PC-3 (cell line): ENCODE measurements around the gene KLHL8. TPM values are rescaled to one million over a fixed set of nuclear protein-coding genes. Genes with fewer than 3 reads are reported as not detected.

Experiments used
- ATAC-seq: fragments of 200-7000 bp; cut with Tn5 transposase; 2 replicates; pipeline ENCODE4 v1.9.1; 2020; ENCODE audit warnings: mild to moderate bottlenecking, moderate library complexity
- BruUV-seq: library from RNA; stranded (reverse); fragments of 400-500 nt; replicated peaks from 2 replicates; lab custom pipeline; 2021; lab: Mats Ljungman, UMichigan
- CTCF ChIA-PET: fragments of 300-600 bp; sonication (Branson Sonifier 250); formaldehyde crosslinking; loops from one replicate; lab custom pipeline; 2022; ENCODE audit warnings: antibody characterized with exemption; lab: Charles Lee
- POLR2A ChIA-PET: fragments of 300-600 bp; sonication (Branson Sonifier 250); formaldehyde crosslinking; loops from one replicate; lab custom pipeline; 2022; ENCODE audit warnings: antibody characterized with exemption; ENCODE audit not compliant: unreplicated experiment; lab: Charles Lee
- DNase-seq: peaks from one replicate; pipeline ENCODE4 v3.0.0-alpha.2; 2015
- H2AFZ ChIP-seq: fragments of 300-600 bp; sonication (generic); 2 replicates; pipeline ENCODE4 v1.6.0; 2016; ENCODE audit warnings: antibody characterized with exemption, low read length
- H3F3A ChIP-seq: fragments of 300-600 bp; sonication (generic); one replicate; pipeline ENCODE4 v1.6.0; 2017; ENCODE audit warnings: antibody characterized with exemption, low read length, control low read depth, mild to moderate bottlenecking; ENCODE audit not compliant: unreplicated experiment
- H3K27ac ChIP-seq: fragments of 300-600 bp; sonication (generic); 2 replicates; pipeline ENCODE4 v1.5.1; 2016; ENCODE audit warnings: mild to moderate bottlenecking, low read length
- H3K27me3 ChIP-seq: fragments of 300-600 bp; sonication (generic); 2 replicates; pipeline ENCODE4 v1.6.1; 2016; ENCODE audit warnings: low read length, mixed read lengths
- H3K36me3 ChIP-seq: fragments of 300-600 bp; sonication (generic); 2 replicates; pipeline ENCODE4 v1.6.1; 2016; ENCODE audit warnings: low read depth, mixed run types, low read length, mixed read lengths
- H3K4me1 ChIP-seq: fragments of 300-600 bp; sonication (generic); 2 replicates; pipeline ENCODE4 v1.5.1; 2016; ENCODE audit warnings: low read length; ENCODE audit not compliant: insufficient read depth
- H3K4me2 ChIP-seq: fragments of 300-600 bp; sonication (generic); 2 replicates; pipeline ENCODE4 v1.6.0; 2016; ENCODE audit warnings: low read length
- H3K4me3 ChIP-seq: fragments of 300-600 bp; sonication (generic); 2 replicates; pipeline ENCODE4 v1.5.1; 2016; ENCODE audit warnings: mild to moderate bottlenecking, low read length, mixed read lengths
- H3K79me2 ChIP-seq: fragments of 300-600 bp; sonication (generic); 2 replicates; pipeline ENCODE4 v1.6.1; 2017; ENCODE audit warnings: low read length, mixed read lengths
- H3K9ac ChIP-seq: fragments of 300-600 bp; sonication (generic); 2 replicates; pipeline ENCODE4 v1.6.0; 2016; ENCODE audit warnings: mild to moderate bottlenecking, low read length
- H3K9me2 ChIP-seq: fragments of 300-600 bp; sonication (generic); replicated peaks from 2 replicates; pipeline ENCODE4 v1.6.1; 2016; ENCODE audit warnings: mixed run types, low read length, mixed read lengths
- H3K9me3 ChIP-seq: fragments of 300-600 bp; sonication (generic); 2 replicates; pipeline ENCODE4 v1.6.1; 2016; ENCODE audit warnings: low read length, mixed read lengths
- H4K20me1 ChIP-seq: fragments of 300-600 bp; sonication (generic); 2 replicates; pipeline ENCODE4 v1.6.1; 2016; ENCODE audit warnings: low read length, mixed read lengths
- EZH2 ChIP-seq: fragments of 300-600 bp; sonication (generic); IDR thresholded peaks from one replicate; pipeline ENCODE4 v1.6.1; 2017; ENCODE audit warnings: antibody characterized with exemption, mild to moderate bottlenecking, low read length; ENCODE audit not compliant: unreplicated experiment
- EZH2phosphoT487 ChIP-seq: fragments of 300-600 bp; sonication (generic); IDR thresholded peaks from 2 replicates; pipeline ENCODE4 v1.6.1; 2018; ENCODE audit warnings: mild to moderate bottlenecking, antibody characterized with exemption, low read length, borderline replicate concordance
- intact Hi-C: fragments of 100-400 bp; cut with micrococcal nuclease; formaldehyde crosslinking; loops from 2 replicates; pipeline ENCODE4 v1.9.0; 2023
- total RNA-seq: library from RNA; depleted of rRNA; stranded (reverse); fragments of >200 nt; gene quantifications from 2 replicates; pipeline ENCODE4 v1.2.3, GENCODE V29; 2014
- TF ChIP-seq, protein P1 (sequence below): fragments of 300-600 bp; sonication (generic); conservative IDR thresholded peaks from 2 replicates; pipeline ENCODE4 v1.5.1; 2017; ENCODE audit warnings: antibody characterized with exemption, low read depth, mild to moderate bottlenecking, low read length

The KLHL8 gene
- total RNA-seq, 1 experiment from 2014 or later = 5.6 TPM

GRCh38 chr4:87117732-87118075, 102.7 kb downstream of the KLHL8 start:
- ATAC-seq (no peak), DNase-seq (no peak)
- H3F3A ChIP-seq = no peaks in the 10 kb centered on the region
- no peaks in the 10 kb centered on the region for H3K9me2 ChIP-seq
- no peaks in the 10 kb centered on the region for H3K9me3 ChIP-seq
- CTCF ChIA-PET = no interaction called here
- intact Hi-C loops = no loop called here
- no peaks in the 10 kb centered on the region for H3K79me2 ChIP-seq
- BruUV-seq = no TSS peak
- H3K27ac ChIP-seq = no peak overlapping the region
- H3K36me3 ChIP-seq = no peaks in the 10 kb centered on the region
- POLR2A ChIA-PET = no interaction called here
- no peak overlapping the region for H3K4me2 ChIP-seq
- no peak overlapping the region for H3K4me3 ChIP-seq
- peaks cover 15% of the 10 kb centered on the region for H3K4me1 ChIP-seq
- no peak overlapping the region for H2AFZ ChIP-seq
- TF ChIP-seq EZH2 = no peak
- TF ChIP-seq, protein P1, sequence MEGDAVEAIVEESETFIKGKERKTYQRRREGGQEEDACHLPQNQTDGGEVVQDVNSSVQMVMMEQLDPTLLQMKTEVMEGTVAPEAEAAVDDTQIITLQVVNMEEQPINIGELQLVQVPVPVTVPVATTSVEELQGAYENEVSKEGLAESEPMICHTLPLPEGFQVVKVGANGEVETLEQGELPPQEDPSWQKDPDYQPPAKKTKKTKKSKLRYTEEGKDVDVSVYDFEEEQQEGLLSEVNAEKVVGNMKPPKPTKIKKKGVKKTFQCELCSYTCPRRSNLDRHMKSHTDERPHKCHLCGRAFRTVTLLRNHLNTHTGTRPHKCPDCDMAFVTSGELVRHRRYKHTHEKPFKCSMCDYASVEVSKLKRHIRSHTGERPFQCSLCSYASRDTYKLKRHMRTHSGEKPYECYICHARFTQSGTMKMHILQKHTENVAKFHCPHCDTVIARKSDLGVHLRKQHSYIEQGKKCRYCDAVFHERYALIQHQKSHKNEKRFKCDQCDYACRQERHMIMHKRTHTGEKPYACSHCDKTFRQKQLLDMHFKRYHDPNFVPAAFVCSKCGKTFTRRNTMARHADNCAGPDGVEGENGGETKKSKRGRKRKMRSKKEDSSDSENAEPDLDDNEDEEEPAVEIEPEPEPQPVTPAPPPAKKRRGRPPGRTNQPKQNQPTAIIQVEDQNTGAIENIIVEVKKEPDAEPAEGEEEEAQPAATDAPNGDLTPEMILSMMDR = no peak
- no peak for TF ChIP-seq EZH2phosphoT487
- no peaks in the 10 kb centered on the region for H4K20me1 ChIP-seq
- no peaks in the 10 kb centered on the region for H3K27me3 ChIP-seq
- H3K9ac ChIP-seq = no peak overlapping the region

GRCh38 chr4:87117051-87117731, 103.2 kb downstream of the KLHL8 start:
- Histone ChIP-seq H3K4me3 (no peak overlapping the region), H3F3A (no peaks in the 10 kb centered on the region), H3K4me1 (peaks cover 15% of the 10 kb centered on the region), H3K4me2 (no peak overlapping the region), H3K27me3 (no peaks in the 10 kb centered on the region), H3K9me2 (no peaks in the 10 kb centered on the region), H3K79me2 (no peaks in the 10 kb centered on the region), H3K27ac (no peak overlapping the region), H3K9me3 (no peaks in the 10 kb centered on the region), H3K36me3 (no peaks in the 10 kb centered on the region), H3K9ac (no peak overlapping the region), H4K20me1 (no peaks in the 10 kb centered on the region), H2AFZ (no peak overlapping the region)
- POLR2A ChIA-PET = no interaction called here
- intact Hi-C loops = no loop called here
- CTCF ChIA-PET = no interaction called here
- ATAC-seq (no peak), DNase-seq (no peak)
- TF ChIP-seq EZH2phosphoT487 (no peak), EZH2 (no peak)
- TF ChIP-seq, protein P1 = no peak
- BruUV-seq = no TSS peak

DNA sequence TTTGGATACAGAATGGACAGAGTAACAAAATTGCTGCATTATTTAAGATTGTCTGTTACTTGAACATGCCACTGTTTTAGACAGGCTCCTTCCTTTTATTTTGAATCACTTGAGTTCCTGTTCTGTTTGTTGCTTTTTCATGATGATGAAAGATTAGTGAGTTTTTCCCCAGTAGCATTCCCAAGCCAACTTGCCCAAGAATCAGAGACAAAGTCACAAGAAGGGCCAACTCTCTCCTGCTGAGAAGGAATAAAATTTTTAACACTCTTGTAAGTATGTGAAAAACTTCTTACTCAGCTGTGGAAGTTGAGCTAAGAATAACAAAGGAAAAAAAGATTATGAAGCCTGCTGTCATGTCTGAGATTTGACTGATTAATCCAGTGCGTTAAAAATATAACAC, 104.2 kb downstream of the KLHL8 start:
- CTCF ChIA-PET = no interaction called here
- Histone ChIP-seq H3K4me2 (no peak overlapping the region), H3K27me3 (no peaks in the 10 kb centered on the region), H3K4me1 (peaks cover 9% of the 10 kb centered on the region), H3K9me3 (no peaks in the 10 kb centered on the region), H4K20me1 (no peaks in the 10 kb centered on the region), H3K9ac (no peak overlapping the region), H3K4me3 (no peak overlapping the region), H3K9me2 (no peaks in the 10 kb centered on the region), H3K27ac (no peak overlapping the region), H3F3A (no peaks in the 10 kb centered on the region), H3K36me3 (no peaks in the 10 kb centered on the region), H2AFZ (no peak overlapping the region), H3K79me2 (no peaks in the 10 kb centered on the region)
- no TSS peak for BruUV-seq
- DNase-seq (no peak), ATAC-seq (no peak)
- TF ChIP-seq EZH2 = no peak
- TF ChIP-seq EZH2phosphoT487 = no peak
- TF ChIP-seq, protein P1 = no peak
- POLR2A ChIA-PET = no interaction called here
- intact Hi-C loops = no loop called here
